ENCODE data around the gene CD34.
"Not testable (repeated sequence)": the region's sequence is repeated elsewhere in the genome, so short reads cannot be mapped to it uniquely, and the experiment has no call there.

Gene CD34

GRCh38 chr1:207926984-207927383, 16.1 kb upstream of the CD34 start:
- no peak for DNase-seq

DNA sequence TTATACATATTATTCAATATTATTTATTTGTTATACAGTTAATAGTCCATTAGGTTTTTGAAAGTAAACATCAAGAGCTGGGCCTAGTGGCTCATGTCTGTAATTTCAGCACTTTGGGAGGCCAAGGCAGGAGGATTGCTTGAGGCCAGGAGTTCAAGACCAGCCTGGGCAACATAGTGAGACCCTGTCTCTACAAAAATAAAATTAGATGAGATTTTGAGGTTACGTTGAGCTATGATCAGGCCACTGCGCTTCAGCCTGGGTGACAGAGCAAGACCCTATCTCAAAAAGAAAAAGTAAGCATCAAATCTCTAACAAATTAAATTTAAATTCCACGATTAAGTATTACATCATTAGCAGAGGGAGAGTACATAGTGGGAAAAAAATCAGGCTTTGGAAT, 15.0 kb upstream of the CD34 start:
- DNase-seq: not testable (repeated sequence)

- no peak for DNase-seq
These were observed 14.3 kb upstream of the CD34 start for GRCh38 chr1:207925210-207925609.

GRCh38 chr1:207923561-207923960, 12.6 kb upstream of the CD34 start:
- DNase-seq: no peak

DNA sequence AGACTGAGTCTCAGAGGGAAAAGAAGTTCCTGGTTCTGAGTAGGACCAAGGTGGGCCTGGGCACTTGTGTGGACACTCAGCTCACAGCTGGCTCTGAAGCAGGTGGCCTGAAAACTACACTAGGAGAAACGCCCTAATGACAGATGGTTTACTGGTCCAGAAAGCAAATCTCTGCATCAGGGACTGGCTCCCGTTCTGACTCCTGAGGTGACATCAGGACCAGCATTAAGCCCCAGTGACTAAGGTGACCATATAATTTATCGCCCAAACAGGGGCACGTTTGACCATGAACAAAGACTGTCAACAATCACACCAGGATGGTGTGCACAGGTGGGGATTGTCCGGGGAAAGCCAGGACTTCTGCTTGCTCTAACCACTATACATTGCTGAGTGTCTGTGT, 12.2 kb upstream of the CD34 start:
- DNase-seq: no peak

DNA sequence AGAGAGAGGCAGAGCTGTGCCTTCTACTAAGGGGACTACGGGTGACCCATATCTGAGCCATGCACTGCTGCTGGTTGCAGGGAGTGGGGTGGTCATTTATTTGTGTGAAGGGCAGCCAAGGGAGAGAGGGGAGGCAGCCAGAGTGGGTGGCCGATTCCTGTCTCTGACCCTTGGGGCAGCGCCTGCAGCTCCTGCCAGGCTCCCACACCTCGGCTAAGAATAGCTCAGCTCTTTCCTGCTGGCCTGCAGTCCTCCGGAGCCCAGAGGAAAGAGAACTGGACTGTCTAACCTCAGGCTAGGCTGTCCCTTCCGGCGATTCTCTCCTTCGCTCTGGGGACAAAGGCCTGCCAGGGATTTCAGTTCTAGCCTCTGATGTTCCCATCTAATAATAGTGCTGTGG, 11.6 kb upstream of the CD34 start:
- no peak for DNase-seq

DNA sequence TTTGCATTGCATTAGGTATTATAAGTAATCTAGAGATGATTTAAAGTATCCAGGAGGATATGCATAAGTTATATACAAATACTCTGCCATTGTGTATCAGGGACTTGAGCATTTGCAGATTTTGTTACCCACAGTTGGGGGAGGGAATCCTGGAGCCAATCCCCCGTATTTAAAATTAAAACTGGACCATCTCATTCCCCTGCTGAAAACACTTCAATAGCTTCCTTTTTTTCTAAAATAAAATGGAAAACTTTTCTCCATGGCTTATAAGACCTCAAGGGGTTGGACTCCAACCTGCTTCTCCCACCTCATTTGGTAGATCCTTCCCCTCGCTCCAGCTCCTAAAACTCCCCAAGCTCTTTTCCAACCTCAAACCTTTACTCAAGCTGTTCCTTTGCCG, 10.4 kb upstream of the CD34 start:
- no peak for DNase-seq

DNA sequence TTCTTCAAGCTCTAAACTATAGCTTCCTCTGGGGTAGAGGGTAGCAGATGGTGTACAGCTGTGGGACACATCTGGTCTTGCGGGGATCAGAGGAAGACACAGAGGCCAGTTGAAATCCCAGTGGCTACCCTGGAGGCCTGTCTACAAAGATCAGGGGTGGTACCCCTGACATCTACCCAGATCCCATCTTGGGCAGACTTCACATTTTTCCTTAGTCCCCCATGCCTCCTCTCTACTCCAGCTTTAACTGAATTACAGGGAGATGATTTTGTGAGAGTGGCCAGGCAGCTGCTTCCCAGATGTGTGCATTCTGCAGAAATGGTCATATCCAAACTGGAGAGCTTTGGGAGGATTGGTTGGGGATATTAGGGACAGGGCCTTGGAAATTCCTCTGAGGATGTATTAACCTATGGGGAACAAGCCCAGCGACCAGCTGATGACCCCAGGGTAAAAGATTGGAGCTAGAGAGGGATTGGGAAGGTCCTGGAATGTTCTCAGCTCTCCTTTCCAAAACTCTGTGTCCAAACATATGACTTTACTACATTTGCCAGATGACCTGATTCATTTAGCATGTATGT, 9.6 kb upstream of the CD34 start:
- no peak for DNase-seq

DNA sequence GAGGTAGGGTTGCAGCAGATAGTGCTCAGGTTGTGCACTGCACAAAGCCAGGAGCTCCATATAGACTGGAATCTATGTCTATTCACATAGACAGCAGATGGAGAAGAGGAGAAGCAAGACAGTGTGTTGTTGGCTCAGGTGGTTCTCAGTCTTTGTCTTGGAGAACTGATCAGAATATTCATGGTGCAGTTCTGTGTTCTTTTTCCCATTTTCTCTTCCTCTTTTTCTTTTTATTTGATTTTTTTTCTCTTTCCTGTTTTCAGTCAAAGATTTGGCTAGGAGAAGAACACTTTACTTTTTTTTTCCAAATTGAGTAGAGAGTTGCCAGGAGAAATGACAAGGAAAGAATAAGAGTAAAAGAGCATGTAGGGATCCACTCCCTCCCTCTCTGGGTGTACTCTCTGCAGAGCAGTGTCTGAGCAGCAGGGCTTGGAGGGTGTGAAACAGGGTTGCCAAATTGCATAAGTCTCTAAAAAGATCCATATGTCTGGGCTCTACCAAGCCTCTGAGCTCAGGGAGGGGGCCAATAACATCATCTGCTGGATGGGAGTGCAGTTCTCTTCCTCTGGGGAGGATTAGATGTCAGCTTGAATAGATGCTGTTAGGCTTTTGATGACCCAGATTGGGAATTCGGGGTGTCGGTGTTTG, 8.7 kb upstream of the CD34 start:
- no peak for DNase-seq

DNA sequence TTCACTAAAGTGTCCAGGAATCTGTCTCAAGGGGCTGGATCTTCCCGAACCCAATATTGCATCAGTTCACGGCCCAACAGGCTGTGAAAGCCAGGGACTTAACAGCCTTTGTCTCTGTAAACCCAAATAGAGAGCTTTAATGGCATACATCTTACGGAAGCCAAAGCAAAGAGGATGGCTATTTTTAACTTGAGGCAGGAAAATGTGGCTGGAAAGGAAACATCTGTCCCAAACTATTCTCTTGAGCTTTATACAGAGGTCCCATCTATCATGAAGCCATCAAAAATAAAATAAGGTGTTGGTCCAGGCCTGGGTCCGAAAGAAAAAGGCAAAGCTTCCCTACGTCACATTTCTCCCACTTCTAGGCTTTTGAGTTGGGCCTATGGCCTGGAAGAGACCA, 7.7 kb upstream of the CD34 start:
- no peak for DNase-seq

- DNase-seq: no peak
These were observed 7.1 kb upstream of the CD34 start for GRCh38 chr1:207918011-207918410.

- DNase-seq: no peak
These were observed 6.2 kb upstream of the CD34 start for GRCh38 chr1:207917080-207917479.

DNA sequence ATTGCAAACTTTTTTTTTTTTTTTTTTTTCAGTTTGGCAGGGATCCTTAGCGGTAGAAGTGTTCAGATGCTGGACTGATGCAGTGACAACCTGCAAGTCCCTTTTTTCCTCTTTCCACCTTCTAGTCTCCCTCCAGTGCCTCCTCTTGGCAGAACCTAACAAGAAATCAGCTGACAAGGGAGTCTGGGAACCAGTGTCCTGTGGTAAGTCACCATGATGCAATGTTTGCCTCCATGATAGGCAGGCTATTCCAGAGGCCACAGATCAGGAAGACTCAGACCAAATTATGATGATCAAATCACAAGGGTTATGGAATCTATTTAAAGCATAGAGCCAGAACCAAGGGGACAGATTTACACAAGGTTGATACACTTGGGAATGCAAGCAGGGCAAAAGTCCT, 3.0 kb upstream of the CD34 start:
- DNase-seq: no peak

GRCh38 chr1:207911856-207912760, 1.2 kb upstream of the CD34 start:
- no peak for DNase-seq

- DNase-seq: no peak
These were observed 1.2 kb downstream of the CD34 start for GRCh38 chr1:207909687-207910086.

DNA sequence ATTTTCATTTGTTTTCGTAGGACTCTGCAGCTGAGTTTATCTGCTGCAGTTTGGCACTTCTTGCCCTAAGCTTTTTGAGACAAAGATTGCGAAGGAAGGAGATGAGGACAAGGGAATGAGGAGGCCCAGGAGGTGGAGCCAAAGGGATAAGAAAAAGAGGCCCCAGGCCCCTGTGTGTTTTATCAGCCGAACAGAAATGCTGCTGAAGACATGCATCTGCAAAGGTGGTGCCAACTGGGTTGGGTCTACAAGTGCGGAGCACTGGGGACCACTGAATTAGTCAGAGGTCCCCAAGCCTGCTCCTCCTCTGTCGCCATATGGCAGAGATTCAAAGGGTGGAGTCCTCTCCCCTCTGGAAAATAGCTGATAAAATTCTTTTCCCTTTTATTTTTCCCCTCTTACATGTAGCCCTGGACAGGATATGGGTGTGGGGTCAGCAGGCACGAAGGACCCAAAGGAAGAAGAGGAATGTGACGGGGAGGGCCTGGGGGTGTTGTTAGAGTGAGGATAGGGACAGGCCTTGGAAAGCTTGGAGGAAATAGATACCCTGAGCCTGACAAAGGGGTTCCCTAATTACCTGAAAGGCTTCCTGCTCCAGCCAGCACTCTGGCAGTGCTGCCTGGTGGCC, 2.7 kb downstream of the CD34 start:
- DNase-seq: no peak

GRCh38 chr1:207904391-207904790, 6.5 kb downstream of the CD34 start:
- no peak for DNase-seq

GRCh38 chr1:207903767-207904166, 7.2 kb downstream of the CD34 start:
- no peak for DNase-seq

DNA sequence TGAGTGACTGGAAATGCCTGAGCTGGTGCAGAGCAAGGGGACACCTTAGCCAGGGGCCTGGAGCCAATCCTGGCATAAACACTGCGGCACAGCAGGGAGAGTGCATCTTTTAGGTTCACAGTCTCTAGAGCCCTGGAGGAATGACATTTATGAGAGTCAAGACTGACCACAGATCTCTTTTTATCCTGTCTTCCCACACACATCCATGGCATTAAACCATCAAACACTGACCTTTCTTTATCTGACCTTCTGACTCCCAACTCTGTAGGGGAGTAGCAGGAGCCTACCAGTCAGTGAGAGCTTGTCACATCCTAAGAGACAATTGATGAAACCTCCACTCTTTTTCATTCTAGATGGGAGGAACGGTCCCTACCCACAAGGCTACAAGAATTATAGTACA, 7.9 kb downstream of the CD34 start:
- no peak for DNase-seq

- DNase-seq: no peak
These were observed 8.4 kb downstream of the CD34 start for GRCh38 chr1:207902566-207902965.

DNA sequence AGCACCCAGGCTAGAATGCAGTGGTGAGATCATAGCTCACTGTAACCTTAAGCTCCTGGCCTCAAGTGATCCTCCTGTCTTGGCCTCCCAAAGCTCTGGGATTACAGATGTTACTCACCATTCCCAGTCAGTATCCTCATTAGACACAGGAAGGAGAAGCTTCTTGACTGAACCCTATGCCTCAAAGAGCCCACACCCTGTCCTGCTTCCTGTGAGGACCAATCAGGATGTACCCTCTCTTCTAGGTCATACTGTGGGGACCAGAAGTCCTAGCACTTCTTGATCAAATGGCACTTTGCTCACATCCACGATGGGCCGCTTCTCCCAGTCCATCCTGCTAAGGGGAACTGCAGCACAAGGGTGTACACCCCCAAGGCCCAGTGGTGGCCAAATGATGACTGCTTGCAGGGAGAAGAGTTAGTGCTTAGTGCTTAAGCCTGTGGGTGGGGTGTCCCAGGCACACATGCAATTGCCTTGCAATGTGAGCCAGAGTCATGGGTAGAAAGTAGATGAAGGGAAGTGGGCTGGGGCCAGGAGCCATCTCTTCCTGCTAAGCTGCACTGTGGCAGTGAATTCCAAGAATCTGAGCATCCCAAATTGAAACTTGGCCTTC, 9.8 kb downstream of the CD34 start:
- no peak for DNase-seq

GRCh38 chr1:207898836-207899235, 12.1 kb downstream of the CD34 start:
- DNase-seq: no peak

- DNase-seq: no peak
These were observed 12.7 kb downstream of the CD34 start for GRCh38 chr1:207898260-207898659.
